Activated T-helper 17 cell treated with anti-CD3 and anti-CD28 coated beads, Interleukin-2, amount 50 U/mL, for 72 hours (primary cell): ENCODE measurements around the gene ATOH8. TPM values are rescaled to one million over a fixed set of nuclear protein-coding genes. Genes with fewer than 3 reads are reported as not detected.

Source experiments
- ATAC-seq: fragments of 150-1000 bp; cut with Tn5 transposase; replicated peaks from 2 replicates; pipeline ENCODE4 v1.10.0; 2021; ENCODE audit warnings: mild to moderate bottlenecking, moderate library complexity
- H3K27ac Mint-ChIP-seq: one replicate; pipeline ENCODE4 v1.8.0; 2022; ENCODE audit warnings: mixed read lengths
- H3K27me3 Mint-ChIP-seq: one replicate; pipeline ENCODE4 v1.8.0; 2022; ENCODE audit warnings: mixed read lengths
- H3K36me3 Mint-ChIP-seq: one replicate; pipeline ENCODE4 v1.8.0; 2022; ENCODE audit warnings: low read depth, mild to moderate bottlenecking, mixed read lengths
- H3K4me1 Mint-ChIP-seq: one replicate; pipeline ENCODE4 v1.8.0; 2022; ENCODE audit warnings: mixed read lengths
- H3K4me3 Mint-ChIP-seq: one replicate; pipeline ENCODE4 v1.8.0; 2022; ENCODE audit warnings: mild to moderate bottlenecking, mixed read lengths
- H3K9me3 Mint-ChIP-seq: one replicate; pipeline ENCODE4 v1.8.0; 2022; ENCODE audit warnings: mixed read lengths
- total RNA-seq, 2 donors: library from RNA; stranded (reverse); gene quantifications; one replicate each; pipeline ENCODE4 v1.2.3, GENCODE V29; 2022

Gene ATOH8
- total RNA-seq, 2 donors from 2014 or later, result not detected

DNA sequence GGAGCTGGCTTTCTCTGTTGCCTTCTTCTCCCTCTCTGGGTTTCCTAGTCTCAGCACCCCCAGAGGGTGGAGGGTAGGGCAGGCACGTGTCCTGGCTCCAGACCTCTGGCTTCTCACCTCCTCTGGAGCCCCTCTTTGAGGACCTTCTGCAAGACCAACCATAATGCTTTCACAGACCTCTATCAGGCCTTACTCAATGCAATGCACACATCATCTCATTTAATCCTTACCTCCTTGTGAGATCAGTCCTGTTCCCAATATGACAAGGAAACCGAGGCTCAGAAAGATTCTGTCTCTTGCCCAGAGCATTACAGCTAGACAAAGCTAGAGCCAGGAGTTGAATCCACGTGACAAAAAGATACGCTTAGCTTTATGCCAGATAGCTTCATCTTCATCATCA is 8.2 kb downstream of the ATOH8 start:
- Mint-ChIP-seq H3K4me1 (no peaks in the 10 kb centered on the region), H3K27ac (no peak overlapping the region), H3K9me3 (no peaks in the 10 kb centered on the region), H3K4me3 (no peak overlapping the region), H3K27me3 (peaks cover 57% of the 10 kb centered on the region), H3K36me3 (no peaks in the 10 kb centered on the region)
- ATAC-seq, result no peak

DNA sequence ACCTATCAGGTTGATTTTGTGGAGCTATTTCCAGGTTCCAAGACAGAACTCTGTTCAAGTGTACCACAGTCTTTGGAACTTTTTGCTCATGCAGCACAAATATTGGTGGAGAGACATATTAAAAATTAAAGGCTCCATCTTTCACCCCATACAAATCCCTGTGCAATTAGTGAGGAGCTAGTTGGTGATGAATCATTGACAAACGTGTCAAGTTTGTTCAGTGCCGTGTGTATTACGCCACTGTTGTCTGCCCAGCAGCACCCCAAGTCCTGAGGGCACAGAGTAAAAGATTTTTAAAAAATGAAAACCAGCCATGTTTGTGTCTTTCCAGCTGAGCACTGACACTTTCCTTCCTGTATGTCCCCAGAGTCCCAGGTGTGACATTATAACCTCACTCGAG is 9.3 kb downstream of the ATOH8 start:
- ATAC-seq, result no peak
- H3K9me3 Mint-ChIP-seq, result no peaks in the 10 kb centered on the region
- no peaks in the 10 kb centered on the region for H3K4me1 Mint-ChIP-seq
- no peak overlapping the region for H3K4me3 Mint-ChIP-seq
- H3K36me3 Mint-ChIP-seq, result no peaks in the 10 kb centered on the region
- no peak overlapping the region for H3K27ac Mint-ChIP-seq
- H3K27me3 Mint-ChIP-seq, result peaks cover 52% of the 10 kb centered on the region

DNA sequence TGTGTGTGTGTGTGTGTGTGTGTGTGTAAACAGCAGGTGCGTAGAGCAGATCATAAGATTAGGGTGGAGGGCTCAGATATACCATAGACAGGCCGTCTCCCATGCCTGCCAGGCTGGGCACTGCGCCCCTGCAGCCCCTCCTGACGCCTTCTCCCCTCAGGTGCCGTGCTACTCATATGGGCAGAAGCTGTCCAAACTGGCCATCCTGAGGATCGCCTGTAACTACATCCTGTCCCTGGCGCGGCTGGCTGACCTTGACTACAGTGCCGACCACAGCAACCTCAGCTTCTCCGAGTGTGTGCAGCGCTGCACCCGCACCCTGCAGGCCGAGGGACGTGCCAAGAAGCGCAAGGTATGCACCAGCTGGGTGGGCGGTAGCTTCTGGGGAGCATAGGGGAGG is 10.0 kb downstream of the ATOH8 start:
- Mint-ChIP-seq H3K9me3 (no peaks in the 10 kb centered on the region), H3K27me3 (peaks cover 52% of the 10 kb centered on the region), H3K36me3 (no peaks in the 10 kb centered on the region), H3K27ac (no peak overlapping the region), H3K4me3 (no peak overlapping the region), H3K4me1 (no peaks in the 10 kb centered on the region)
- ATAC-seq, result no peak

DNA sequence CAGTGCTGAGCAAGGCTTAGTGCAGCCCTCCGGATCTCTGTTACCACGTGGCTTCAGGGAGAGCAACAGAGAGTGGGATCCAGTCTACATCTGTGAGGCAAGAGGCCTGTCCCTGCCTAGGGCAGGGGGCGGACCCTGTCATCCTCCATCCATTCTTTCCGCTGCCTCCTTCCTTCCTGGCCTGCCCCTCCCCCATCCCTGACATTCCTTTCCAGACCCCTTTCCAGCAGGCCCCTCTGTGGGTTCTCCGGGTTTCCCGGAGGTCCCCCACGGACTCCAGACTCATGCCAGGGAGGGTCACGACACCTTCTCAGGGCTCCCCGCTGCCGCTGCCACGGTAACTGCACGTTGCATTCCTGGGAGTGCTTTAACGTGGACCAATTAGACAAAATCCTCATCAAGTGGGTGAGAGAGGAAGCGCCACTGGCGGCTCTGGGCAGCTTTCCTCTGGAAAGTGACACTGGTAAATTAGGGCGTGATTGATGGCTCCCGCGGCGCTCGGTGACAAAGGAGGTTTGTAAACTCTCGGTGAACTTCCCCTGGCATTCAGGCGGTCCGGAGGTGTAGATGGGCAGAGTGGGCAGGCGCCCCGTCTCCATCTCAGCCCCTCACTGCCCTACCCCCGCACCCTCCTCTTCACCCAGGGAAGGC is 11.4 kb downstream of the ATOH8 start:
- no peak for ATAC-seq
- no peaks in the 10 kb centered on the region for H3K4me1 Mint-ChIP-seq
- no peaks in the 10 kb centered on the region for H3K36me3 Mint-ChIP-seq
- peaks cover 41% of the 10 kb centered on the region for H3K27me3 Mint-ChIP-seq
- H3K9me3 Mint-ChIP-seq, result no peaks in the 10 kb centered on the region
- no peak overlapping the region for H3K4me3 Mint-ChIP-seq
- H3K27ac Mint-ChIP-seq, result no peak overlapping the region

DNA sequence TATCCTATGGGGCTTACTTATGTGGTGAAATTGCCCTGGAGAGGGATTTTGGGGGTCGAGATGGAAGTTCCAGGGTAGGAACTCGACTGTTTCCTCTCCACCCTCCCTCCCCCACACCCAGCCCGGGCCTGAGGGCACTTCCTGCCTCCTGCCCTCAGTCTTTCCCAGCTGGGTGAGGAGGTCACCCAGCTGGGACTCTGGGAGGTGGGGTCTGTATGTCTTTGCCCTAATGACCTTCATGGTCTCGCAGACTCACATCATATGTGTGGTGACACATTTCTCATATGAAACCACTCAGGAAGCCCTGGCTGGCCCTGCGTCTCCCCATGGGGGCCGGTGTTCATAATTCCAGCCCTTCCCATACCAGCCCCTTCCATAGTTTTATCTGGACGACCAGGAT is 12.4 kb downstream of the ATOH8 start:
- H3K4me1 Mint-ChIP-seq, result no peaks in the 10 kb centered on the region
- peaks cover 34% of the 10 kb centered on the region for H3K27me3 Mint-ChIP-seq
- no peaks in the 10 kb centered on the region for H3K36me3 Mint-ChIP-seq
- no peaks in the 10 kb centered on the region for H3K9me3 Mint-ChIP-seq
- ATAC-seq, result no peak
- no peak overlapping the region for H3K27ac Mint-ChIP-seq
- H3K4me3 Mint-ChIP-seq, result no peak overlapping the region

DNA sequence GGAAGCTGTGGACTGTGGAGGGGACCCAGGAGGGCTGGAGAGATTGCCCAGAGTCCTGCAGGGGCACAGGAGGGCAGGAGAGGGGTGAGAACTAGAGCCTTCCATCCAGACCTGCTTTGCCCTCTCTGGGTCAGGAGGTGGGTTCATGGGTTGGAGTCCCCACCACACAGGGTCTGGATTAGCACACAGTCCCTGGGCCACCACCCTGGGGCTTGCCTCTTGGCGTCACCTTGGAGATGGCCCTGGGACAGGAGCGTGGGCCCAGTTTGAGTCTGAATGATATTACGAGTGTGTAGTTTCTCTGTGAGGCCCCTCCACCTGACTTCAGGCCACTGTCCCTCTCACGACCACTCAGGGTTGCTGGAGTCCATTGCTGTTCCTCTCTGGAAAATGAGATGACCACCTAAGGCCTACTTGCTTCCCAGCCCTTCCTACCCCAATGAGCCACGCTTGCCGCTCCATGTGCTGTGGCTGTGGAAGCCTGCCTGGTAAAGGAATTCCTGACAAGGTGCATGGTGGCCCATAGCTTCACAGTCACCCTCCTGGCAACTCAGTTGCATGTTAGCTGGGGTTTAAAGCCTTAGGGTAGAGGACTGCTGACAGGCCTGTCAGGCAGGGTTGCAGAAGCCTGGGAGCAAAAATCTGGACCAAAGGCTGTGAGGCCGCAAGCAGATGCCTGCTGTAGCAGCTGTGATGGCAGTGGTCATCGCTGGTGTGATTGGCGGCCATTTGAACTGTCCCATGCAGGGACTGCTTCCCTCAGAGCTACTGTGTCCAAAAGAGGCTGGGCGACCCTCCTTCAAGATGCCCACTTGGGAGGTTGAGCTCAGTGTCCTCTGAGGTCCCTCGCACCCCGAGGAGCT is 14.2 kb downstream of the ATOH8 start:
- Mint-ChIP-seq H3K9me3 (no peaks in the 10 kb centered on the region), H3K36me3 (no peaks in the 10 kb centered on the region), H3K4me3 (no peak overlapping the region), H3K4me1 (no peaks in the 10 kb centered on the region), H3K27me3 (peaks cover 39% of the 10 kb centered on the region), H3K27ac (no peak overlapping the region)
- ATAC-seq, result no peak

DNA sequence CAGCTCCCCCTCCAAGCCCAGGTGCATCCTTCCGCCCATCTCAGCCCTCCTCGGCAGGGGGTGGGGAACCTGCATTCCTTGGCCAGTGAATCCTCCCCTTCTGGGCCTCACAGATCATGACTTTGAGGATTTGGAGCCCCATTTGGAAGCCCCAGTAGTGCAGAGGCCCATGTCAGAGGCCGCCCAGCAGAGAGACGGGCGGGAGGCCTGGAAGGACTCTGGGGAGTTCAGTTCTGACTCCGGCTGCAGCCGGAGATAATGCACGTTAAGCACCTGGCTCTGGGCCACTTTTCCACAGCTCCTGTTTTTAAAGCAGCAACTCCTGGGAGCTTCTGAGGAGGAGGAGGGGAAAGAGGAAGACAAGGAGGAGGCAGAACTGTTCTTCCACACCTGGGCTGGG is 14.9 kb downstream of the ATOH8 start:
- peaks cover 39% of the 10 kb centered on the region for H3K27me3 Mint-ChIP-seq
- H3K27ac Mint-ChIP-seq, result no peak overlapping the region
- no peaks in the 10 kb centered on the region for H3K9me3 Mint-ChIP-seq
- no peaks in the 10 kb centered on the region for H3K4me1 Mint-ChIP-seq
- H3K4me3 Mint-ChIP-seq, result no peak overlapping the region
- ATAC-seq, result no peak
- H3K36me3 Mint-ChIP-seq, result no peaks in the 10 kb centered on the region

DNA sequence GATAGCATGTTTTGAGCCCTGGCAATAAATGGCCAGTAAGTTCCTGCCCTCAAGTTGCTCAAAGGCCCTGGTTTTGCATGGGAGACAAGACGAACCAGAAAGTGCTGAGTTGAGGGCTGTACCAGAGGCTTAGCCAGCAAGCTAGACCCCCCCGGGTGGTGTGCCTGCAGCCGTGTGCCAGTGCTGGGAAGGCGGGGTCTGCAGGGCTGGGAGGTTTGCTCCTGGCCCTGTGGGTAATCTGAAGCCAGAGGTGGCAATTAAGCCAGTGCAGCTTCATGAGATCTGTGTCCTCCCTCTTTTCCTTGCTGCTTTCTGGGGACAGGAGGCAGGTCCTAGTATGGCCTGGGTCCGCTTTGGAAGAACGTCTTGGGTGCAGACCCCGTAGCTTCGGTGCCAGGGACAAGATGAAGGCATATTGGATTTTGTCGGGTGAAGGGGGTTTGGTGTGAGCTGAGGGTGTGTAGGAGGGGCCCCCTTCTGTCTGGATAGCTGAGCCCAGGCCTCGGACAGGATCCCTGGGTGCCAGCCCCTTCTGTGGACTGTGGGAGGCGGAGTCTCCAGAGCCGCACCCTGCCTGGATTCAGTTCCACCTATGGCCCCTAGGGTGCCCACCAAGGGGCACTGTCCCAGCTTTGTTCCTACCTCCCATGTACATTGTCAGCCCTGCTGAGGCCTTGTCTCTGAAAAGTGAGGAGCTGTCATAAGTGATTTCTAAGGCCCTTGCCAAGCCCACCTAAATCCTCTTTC is 15.6 kb downstream of the ATOH8 start:
- H3K36me3 Mint-ChIP-seq, result no peaks in the 10 kb centered on the region
- H3K4me1 Mint-ChIP-seq, result no peaks in the 10 kb centered on the region
- H3K27me3 Mint-ChIP-seq, result peaks cover 38% of the 10 kb centered on the region
- H3K9me3 Mint-ChIP-seq, result no peaks in the 10 kb centered on the region
- ATAC-seq, result no peak
- no peak overlapping the region for H3K27ac Mint-ChIP-seq
- H3K4me3 Mint-ChIP-seq, result no peak overlapping the region

DNA sequence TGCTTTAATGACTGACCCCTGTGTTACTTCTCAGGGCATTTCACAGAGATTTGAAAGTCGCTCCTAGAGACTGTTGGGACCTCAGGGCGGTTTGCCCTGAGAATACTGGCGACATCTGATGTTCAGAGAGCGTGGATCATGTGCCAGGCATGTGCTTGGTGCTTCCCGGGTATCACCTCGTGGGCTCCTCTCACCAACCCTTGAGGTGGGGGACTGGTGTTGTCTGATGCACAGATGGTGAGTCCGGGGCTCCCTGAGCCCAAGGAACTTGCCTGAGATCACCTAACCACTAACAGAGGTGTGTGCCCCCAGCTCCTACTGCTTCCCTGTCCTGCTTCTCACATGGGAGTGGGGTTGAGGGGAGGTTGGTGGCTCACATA is 16.2 kb downstream of the ATOH8 start:
- no peak overlapping the region for H3K27ac Mint-ChIP-seq
- no peaks in the 10 kb centered on the region for H3K36me3 Mint-ChIP-seq
- peaks cover 38% of the 10 kb centered on the region for H3K27me3 Mint-ChIP-seq
- no peak for ATAC-seq
- no peak overlapping the region for H3K4me3 Mint-ChIP-seq
- H3K9me3 Mint-ChIP-seq, result no peaks in the 10 kb centered on the region
- no peaks in the 10 kb centered on the region for H3K4me1 Mint-ChIP-seq

DNA sequence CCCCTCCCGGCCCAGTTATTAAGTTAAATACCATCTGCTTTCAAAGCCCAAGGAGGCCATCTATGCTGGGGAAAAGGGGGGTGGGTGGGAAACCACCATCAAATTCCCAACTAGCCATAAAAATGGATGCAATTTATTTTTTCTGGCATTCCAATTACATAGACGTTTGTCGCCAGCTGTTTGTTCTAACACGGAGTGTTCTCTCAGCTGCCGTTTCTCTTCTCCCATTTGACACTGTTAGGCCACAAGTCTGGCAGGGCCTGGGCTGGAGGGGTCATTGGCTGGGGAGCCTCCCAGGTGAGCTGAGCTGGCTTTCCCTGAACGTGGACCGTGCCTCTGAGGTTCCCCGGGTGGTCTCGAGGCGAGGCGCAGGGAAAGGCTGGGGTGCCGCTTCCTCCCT is 16.6 kb downstream of the ATOH8 start:
- Mint-ChIP-seq H3K9me3 (no peaks in the 10 kb centered on the region), H3K36me3 (no peaks in the 10 kb centered on the region), H3K27me3 (peaks cover 35% of the 10 kb centered on the region), H3K4me3 (no peak overlapping the region), H3K4me1 (no peaks in the 10 kb centered on the region), H3K27ac (no peak overlapping the region)
- ATAC-seq, result no peak

DNA sequence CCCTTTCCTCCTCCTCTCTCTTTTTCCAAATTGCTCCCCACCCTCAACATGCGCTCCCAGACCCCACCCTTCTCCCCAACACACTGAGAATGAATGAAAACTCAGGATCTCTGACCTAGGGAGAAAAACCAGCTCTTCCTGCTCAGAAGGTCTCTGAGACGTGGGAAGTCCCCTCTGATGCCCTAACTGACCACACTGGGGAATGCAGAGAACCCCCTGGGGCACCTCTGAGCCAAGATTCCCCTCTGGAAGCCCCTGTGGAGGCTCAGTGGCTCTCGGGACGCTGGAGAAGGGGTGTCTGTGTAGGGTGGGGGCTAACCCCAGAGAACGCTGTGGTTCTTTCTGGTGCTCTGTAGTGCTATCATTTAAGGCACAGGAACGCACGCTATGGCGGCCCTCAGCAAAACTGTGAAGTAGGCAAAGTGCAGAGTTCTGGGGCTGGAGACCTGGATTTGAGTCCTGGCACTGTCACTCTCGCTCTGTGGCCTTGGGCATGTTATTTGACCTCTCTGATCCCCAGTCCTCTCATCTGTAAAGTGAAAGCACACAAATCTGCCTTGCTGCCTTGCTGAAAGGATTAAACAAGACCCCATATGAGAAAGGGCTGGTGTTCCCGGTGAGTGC is 17.1 kb downstream of the ATOH8 start:
- H3K36me3 Mint-ChIP-seq, result no peaks in the 10 kb centered on the region
- H3K27ac Mint-ChIP-seq, result no peak overlapping the region
- no peak overlapping the region for H3K4me3 Mint-ChIP-seq
- no peaks in the 10 kb centered on the region for H3K4me1 Mint-ChIP-seq
- peaks cover 30% of the 10 kb centered on the region for H3K27me3 Mint-ChIP-seq
- H3K9me3 Mint-ChIP-seq, result no peaks in the 10 kb centered on the region
- no peak for ATAC-seq

DNA sequence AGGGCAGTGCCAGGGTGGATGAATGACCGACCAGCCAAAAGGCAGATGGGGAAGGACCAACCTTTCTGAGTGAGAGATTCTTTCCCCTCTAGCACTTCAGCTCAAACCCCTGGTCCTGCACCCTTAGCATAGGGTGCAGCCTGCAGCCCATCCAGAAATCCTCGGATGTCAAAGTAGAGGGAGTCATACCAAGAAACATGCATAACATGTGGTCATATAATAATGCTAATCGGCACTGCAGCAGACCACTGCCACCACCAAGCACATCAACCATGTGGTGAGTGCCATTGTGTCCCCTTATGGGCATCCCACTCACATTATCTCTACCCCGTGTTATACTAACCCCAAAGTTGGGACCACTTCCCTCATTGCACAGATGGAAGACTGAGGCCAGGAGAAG is 17.7 kb downstream of the ATOH8 start:
- Mint-ChIP-seq H3K9me3 (no peaks in the 10 kb centered on the region), H3K4me3 (no peak overlapping the region), H3K36me3 (no peaks in the 10 kb centered on the region), H3K4me1 (no peaks in the 10 kb centered on the region), H3K27ac (no peak overlapping the region), H3K27me3 (peaks cover 26% of the 10 kb centered on the region)
- ATAC-seq, result no peak

DNA sequence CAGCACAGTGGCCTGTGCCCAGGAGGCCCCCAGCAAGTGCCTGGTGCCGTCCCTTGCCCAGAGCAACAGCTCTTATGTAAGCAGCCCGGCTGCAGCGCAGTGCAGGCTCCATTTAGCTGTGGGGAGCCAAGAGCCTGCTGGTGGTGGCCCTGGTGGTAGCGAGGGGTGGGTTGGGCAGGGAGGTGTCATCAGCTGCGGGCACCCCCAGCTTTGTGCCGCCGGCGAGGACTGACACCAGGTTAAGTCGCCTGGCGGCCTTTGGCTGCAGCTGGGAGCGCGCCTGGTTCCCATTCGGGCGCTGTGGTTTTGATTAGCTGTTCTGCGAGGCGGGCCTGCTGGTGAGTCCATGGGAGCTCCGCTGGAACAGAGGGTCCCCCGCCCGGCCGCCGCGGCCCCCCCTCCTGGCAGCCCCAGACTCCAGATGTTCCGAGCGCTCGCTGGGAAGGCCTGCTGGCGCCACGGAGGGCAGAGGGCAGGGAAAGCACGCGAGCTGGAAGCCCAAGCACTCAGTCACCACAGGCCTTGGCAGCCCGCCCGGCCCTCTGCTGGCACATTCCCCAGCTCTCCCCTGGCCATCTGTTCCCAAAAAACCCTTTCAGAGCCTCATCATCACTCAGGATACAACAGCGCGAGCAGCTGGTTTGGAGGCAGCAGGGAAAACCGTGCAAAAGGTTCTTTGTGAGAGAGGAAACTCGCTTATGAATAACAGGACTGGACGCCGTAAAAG is 18.4 kb downstream of the ATOH8 start:
- ATAC-seq, result no peak
- Mint-ChIP-seq H3K9me3 (no peaks in the 10 kb centered on the region), H3K4me1 (no peaks in the 10 kb centered on the region), H3K27me3 (peaks cover 24% of the 10 kb centered on the region), H3K27ac (no peak overlapping the region), H3K36me3 (no peaks in the 10 kb centered on the region), H3K4me3 (no peak overlapping the region)

DNA sequence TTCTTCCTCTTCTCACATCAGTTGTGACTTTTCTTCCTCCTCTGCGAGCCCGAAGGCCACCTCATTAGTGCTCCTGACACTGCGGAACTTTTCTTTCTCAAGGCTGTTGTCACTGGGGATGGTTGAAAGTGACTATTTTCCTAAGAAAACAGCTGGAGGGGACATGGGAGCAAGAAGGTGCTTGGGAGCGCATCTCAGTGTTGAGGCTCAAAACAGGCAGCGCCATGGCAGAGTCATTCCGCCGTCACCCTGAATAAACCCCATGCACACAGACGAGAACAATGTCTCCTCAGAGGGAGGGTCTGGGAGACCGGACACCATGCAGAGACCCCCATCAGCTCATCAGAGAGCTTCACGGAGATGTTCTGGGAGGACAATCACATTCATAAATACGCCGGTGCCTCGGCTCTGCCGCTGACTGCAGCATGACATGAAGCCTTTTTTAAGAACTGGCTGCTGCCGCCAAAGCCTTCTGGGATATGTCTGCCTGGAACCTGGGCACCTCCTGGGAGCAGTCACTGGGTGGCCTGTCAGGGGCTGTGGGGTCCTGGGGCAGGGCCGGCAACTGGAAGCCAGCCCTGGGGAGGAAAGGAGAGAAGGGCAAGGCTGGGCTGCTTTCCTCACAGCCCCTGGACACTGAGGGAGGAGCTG is 19.2 kb downstream of the ATOH8 start:
- no peak overlapping the region for H3K27ac Mint-ChIP-seq
- peaks cover 28% of the 10 kb centered on the region for H3K27me3 Mint-ChIP-seq
- no peak for ATAC-seq
- no peaks in the 10 kb centered on the region for H3K4me1 Mint-ChIP-seq
- H3K36me3 Mint-ChIP-seq, result no peaks in the 10 kb centered on the region
- H3K9me3 Mint-ChIP-seq, result no peaks in the 10 kb centered on the region
- no peak overlapping the region for H3K4me3 Mint-ChIP-seq
